HG02623 (cell line): Measurements from ENCODE around the gene KCNAB2.

Source experiments
- ATAC-seq: cut with Tn5 transposase; IDR thresholded peaks from one replicate; pipeline ENCODE4 v1.9.1; 2021; ENCODE audit warnings: moderate library complexity; ENCODE audit not compliant: unreplicated experiment

KCNAB2 gene

DNA sequence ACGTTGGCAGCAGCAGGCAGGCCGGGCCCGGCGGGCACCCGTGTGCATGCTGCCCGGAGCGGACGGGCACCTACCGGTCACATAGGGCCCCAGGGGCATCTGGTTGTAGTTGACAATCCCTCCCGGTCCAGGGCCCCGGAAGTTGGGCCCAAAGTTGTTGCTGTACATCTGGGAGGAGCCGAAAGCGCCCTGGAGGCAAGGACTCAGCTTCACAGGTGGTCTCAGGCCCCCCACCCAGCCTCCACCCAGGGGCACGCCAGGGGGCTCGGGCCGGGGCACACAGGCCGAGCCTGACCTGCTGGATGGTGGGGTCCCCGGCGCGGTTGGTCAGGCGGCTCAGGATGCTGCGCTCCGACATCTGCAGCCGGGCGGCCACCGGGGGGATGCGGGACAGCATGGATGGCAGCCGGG is 60.6 kb downstream of the KCNAB2 start:
- no peak for ATAC-seq

DNA sequence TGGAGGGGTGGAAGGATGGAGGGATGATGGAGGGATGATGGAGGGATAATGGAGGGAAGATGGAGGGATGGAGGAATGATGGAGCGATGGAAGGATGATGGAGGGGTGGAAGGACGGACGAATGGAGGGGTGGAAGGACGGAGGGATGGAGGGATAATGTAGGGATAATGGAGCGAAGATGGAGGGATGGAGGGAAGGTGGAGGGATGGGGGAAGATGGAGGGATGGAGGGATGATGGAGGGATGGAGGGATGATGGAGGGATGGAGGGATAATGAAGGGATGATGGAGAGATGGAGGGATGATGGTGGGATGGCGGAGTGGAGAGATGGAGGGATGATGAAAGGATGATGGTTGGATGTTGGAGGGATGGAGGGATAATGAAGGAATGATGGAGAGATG is 61.3 kb downstream of the KCNAB2 start:
- ATAC-seq: no peak

DNA sequence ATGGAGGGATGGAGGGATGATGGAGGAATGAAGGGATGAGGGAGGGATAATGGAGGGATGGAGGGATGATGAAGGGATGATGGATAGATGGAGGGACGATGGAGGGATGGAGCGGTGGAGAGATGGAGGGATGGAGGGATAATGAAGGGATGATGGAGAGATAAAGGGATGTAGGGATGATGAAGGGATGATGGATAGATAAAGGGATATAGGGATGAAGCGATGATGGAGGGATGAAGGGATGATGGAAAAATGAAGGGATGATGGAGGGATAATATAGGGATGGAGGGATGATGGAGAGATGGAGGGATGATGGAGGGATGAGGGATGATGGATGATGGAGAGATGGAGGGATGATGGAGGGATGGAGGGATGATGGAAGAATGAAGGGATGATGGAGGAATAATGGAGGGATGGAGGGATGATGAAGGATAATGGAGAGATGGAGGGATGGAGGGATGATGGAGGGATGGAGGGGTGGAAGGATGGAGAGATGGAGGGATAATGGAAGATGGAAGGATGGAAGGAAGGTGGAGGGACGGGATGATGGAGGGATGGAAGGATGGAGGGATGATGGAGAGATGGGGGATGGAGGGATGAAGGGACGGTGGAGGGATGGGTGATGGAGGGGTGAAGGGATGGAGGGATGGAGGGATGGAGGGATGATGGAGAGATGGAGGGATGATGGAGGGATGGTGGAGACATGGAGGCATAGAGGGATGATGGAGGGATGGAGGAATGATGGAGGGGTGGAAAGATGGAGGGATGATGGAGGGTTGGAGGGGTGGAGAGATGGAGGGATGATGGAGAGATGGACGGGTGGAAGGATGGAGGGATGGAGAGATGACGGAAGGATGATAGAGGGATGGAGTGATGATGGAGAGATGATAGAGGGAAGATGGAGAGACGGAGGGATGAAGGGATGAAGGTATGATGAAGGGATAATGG is 62.0 kb downstream of the KCNAB2 start:
- ATAC-seq: no peak

DNA sequence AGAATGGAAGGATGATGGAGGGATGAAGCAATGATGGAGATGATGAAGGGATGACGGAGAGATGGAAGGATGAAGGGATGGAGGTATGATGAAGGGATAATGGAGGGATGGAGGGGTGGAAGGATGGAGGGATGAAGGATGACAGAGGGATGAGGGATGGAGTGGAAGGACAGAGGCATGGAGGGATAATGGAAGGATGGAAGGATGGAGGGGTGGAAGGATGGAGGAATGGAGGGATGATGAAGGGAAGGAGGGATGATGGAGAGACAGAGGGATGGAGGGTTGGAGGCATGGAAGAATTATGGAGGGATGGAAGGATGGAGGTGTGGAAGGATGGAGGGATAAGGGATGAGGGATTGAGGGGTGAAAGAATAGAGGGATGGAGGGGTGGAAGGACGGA is 62.8 kb downstream of the KCNAB2 start:
- ATAC-seq: no peak

DNA sequence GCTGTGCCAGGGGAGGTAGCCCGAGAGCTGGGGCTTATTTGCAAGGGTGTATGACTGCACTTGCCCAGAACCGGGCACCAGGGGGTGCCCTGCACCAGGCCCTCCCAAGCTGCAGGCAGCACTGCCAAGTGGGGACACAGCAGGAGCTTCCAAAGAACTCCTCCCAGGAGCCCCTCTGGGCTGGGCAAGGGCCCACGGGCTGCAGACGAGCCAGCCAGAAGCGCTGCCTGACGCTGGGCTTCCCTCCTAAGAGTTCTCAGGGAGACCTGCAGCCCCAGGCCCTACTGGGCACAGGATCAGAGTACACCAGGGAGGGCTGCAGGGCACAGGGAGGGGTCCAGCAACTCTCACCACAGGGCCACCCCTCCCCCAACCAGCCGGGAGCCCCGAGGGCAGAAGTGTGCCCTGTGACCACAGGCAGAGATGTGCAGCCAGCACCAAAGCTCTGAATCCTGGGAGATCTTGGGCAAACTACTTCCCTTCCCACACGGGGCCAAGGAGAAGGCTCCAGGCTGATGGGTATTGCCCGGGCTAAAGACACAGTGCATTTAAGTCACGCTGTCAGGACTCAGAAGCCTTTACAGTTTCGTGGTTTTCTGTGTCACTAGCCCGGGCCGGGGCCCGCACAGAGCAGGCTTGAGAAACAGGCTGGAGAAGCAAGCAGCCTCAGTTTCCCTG is 63.4 kb downstream of the KCNAB2 start:
- no peak for ATAC-seq

DNA sequence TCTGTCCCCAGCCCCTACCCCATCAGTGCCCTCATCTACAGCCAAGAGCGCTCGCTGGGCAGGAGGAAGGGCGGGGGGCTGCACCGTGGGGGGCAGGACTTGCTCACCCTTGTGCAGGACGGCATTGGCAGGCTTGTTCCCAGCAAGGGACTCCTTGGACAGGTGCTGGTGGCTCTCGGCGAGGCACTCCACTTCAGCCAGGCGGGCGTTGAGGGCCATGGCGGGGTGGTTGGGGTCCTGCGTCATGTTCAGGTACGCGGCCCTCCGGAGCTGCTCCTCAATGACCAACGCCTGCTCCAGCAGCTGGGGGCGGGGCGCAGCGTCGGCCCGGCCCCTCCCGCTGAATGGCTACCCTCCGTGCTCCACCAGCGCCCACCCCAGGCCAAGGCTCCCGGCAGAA is 64.0 kb downstream of the KCNAB2 start:
- ATAC-seq: no peak

DNA sequence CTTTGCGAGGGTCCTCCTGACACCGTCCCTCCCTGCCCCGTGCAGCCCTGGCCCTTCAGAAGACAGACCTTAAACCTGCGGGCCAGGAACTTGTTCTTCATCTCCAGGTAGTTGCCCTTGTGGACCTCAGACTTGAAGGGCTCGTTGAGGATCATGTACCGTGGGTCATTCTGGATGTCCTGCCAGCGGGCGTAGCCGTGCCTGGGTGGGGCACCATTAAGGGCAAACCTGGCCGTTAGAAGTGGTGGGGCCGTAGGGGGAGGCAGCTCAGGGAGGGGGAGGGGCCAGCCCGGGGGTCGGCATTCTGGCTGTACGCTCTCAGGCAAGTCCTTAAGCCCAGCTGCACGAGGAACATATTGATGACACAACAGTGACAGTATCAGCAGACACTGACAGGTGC is 64.6 kb downstream of the KCNAB2 start:
- ATAC-seq: no peak

DNA sequence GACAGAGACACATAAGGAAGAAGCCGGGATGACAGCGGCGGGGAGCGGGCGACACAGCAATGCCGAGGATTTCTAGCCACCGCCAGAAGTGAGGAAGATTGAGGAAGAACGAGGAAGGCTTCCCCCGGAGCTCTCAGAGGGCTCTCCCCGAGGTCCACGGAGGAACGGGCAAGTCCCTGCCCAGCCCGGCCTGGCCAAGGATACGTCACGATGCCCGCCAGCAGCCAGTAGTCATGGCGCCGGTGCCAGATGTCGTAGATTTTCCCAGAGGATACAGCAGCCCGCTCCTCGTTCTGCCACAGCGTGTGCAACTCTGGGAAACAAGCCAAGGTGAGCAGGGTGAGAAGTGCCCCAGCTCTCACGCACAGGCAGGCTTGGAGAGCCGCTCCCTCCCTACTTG is 65.9 kb downstream of the KCNAB2 start:
- ATAC-seq: no peak

DNA sequence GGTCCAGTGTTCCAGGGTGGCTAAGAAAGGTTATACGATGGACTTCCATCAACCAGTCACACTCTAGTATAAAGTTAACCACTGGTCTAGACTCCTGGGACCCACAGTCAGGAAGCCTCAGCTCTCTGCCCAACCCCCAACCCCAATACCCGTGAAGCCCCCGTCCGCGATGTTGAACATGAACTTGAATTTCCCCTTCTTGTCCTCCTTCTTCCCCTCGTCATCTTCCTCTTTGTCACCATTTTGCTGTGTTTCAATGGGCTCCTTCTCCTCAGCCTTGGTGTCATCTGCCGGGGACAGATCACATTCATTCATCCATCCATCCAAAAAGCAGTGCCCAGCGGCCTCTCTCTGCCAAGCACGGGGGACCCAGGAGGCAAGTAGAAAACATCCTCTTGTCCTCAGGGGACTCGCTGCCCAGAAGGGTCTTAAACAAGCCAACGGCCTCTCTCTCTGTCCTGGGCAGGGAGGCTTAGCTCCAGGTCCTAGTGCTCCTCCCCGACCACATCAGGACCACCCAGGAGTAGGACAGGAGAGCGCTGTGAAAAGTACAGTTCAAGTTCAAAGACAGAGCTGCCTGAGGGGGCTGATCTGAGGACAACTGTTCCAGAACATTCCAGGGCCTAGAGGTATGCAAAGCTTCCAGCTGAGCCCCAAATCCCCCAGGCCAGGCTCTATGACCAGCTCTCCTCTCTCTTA is 66.5 kb downstream of the KCNAB2 start:
- no peak for ATAC-seq

DNA sequence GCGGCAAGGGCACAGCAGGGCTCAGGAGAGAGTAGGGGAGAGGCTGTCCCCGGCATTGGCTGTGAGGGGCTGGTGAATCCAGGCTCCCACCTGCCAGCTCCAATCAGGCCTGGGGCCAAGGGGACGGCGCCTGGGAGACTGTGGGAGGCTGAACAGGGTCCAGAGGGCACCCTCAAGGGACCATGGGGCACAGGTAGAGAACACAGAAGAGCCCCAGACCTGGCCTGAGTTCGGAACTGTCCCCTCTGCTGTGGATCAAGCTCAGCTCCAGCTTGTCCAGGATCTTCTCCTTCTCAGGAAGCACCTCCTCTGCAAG is 67.0 kb downstream of the KCNAB2 start:
- ATAC-seq: no peak

DNA sequence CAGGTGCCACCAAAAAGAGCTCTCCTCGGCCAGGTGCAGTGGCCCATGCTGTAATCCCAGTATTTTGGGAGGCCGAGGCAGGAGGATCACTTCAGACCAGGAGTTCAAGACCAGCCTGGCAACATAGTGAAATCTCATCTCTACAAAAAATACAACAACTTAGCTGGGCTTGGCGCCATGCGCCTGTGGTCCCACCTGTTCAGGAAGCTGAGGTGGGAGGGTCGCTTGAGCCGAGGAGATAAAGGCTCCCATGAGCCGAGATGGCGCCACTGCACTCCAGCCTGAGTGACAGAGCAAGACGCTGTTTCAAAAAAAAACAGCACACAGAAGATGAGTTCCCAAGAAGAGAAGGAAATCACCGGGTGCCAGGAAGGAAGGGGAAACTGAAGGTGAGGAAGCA is 67.4 kb downstream of the KCNAB2 start:
- ATAC-seq: no peak

DNA sequence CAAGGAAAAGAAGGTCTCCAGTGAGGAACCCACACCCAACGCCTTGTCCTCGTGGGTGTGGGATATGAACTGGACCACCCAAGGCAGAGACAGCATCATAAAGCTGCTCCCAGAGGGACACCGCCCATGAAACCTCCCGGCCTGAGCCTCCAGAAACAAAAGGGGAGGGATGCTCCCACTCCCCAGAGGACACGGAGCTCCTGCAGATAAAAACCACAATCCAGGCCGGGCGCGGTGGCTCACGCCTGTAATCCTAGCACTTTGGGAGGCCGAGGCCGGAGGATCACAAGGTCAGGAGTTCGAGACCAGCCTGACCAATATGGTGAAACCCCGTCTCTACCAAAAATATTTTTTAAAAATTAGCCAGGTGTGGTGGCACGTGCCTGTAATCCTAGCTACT is 68.1 kb downstream of the KCNAB2 start:
- ATAC-seq: no peak

DNA sequence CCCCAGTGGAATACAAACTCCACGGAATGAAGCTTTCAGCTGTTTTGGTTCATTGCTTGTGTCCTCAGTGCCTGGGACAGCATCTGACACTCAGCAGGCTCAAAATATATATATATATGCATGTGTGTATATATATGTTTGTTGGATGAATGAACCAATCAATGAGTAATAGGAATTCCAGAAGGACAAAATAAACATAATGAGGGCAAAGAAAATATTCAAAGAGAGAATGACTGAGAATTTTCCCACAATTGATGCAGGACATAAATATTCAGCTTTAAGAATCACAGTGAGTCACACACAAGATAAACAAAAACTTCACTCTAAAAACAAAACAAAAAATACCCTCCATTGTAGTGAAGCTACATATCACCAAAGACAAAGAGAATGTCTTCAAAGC is 70.4 kb downstream of the KCNAB2 start:
- no peak for ATAC-seq

DNA sequence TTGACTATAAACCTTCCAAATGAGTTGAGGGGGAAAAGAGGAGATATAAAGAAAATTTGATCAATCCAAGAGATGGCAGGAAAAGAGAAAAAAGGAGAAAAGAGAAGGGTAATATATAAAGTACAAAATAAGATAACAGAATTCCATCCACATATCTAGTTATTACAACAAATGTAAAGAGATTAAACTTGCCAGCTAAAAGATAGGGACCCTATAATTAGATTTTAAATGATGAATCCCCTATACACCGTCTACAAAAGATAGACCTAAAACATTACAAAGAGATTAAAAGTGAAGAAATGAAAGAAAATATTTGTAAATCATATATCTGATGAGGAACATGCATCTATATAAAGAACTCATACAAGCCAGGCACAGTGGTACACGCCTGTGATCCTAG is 71.4 kb downstream of the KCNAB2 start:
- no peak for ATAC-seq

DNA sequence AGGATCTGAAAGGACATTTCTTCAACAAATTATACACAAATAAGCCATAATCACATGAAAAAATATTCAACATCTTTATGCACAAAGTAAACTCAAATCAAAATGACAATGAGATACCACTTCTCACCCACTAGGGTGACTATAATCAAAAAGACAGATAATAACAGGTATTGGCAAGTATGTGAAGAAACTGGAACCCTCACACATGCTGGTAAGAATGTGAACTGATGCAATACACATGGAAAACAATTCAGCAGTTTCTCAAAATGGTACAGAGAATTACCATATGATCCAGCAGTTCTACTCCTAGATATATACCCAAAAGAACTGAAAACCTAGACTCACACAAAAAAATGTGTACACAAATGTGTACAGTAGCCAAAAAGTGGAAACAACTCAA is 71.9 kb downstream of the KCNAB2 start:
- ATAC-seq: no peak

DNA sequence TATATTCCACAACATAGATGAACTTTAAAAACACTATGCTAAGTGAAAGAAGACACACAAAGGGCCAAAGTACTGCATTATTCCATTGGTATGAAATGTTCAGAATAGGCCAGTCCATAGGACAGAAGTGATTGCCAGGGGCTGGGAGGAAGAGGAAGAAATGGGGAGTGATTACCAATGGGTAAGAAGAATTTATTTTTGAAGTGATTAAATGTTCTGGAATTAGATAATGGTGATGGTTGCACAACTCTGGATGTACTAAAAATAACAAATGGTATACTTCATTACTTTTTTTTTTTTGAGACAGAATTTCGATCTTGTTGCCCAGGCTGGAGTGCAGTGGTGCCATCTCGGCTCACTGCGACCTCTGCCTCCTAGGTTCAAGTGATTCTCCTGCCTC is 72.7 kb downstream of the KCNAB2 start:
- no peak for ATAC-seq

DNA sequence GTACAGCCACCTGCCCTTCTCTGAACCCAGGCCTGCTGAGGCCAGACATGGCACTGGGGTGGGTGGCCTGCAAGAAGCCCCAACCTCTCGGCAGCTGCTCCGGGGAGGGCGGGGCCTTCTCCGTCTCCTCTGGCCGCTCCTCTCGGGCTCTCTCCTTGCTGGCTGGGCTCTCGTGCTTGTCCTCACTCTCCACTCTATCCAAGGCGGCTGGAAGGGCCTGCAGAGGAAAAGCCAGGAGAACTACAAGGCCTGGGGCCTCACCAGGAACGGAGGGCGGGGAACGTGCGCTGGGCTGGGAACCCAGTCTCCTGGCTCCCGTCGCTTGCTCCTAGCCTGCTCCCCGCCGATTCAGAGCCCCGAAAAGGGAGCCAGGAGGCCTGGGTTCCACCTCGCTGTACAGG is 75.3 kb downstream of the KCNAB2 start:
- ATAC-seq: no peak

DNA sequence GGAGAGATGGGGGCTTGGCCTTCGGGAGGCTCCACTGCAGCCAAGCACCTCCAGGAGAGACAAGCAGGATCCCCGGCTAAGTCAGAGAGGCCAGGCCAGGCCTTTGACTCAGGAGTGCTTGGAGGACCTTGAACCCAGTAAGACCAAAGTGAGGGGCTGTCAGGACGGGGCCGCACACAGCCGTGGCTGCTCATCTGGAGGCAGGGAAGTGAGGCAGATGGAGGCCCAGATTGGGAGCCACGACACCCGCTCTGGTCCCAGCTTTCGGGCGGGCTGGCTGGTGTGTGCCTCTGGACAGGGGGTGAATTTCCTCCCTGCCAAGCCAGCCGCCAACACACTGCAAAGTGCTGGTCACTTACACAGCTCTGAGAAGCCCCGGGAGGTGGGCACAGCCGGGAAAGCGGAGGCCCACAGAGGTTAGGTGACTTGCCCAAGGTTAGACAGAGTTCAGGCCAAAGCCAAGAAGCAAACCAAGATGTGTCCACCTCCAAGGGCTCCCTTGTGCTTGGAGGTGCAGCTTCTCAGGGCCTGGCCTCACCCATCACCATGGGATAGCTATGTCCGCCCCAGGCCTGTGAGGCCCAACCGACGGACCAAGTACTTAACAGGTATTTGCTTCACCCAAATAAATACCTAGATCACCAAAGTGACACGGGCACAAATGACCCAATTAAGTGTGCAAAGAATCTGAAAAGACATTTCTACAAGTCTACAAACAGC is 76.1 kb downstream of the KCNAB2 start:
- ATAC-seq: no peak

DNA sequence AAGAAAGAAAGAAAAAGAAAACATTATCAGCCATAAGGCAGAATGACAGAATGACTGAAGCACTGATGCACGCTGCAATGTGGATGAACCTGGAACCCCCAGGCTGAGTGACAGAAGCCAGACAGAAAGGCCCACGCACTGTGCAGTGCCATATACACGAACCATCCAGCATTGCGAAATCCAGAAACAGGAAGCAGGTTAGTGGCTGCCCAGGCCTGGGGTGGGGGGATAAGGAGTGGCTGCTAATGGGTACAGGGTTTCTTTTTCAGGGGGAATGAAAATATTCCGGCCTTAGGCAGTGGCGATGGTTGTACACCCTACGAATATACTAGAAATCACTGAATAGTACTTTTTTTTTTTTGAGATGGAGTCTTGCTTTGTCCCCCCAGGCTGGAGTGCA is 77.4 kb downstream of the KCNAB2 start:
- no peak for ATAC-seq

DNA sequence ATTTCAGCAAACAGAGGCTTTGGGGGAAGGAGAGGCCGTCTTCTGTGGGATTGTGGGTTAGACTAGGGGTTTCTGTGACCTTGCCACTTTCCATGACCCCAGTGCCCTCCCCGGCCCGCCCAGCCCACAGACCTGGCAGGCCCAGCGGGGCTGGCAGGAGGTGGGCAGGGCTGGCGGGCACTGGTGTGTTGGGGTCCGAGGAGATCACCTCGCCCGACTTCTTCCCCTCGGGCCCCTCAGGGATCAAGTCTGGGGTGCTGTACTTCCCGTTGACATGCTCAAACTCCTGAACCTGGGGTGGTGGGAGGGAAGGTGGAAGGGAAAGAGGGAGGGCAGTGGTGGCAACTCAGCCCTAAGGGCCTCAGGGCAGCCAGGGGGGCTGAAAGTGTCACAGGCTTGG is 78.1 kb downstream of the KCNAB2 start:
- ATAC-seq: no peak

DNA sequence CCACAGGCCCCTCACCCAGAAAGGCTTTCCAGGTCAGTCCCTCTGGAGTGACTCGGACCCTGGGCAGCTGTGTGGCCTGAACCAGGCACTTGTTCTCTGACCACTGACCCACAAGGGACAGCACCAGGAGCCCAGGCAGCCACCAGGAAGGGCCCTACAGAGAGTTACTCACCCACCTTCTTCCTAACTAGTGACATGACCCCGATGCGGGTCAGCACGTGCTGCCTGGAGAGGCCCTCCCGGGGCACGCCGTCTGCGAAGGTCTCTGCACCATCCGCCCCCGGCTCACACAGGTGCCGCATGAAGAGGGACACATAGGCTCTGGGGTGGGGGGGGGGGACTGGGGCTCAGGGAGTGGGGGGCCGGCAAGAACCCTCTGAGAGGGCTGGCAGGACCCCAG is 78.7 kb downstream of the KCNAB2 start:
- ATAC-seq: no peak
